SHP77 (cell line): Measurements from ENCODE around the gene TYSND1.
A peak's percentile ranks its signal among the peaks of the same experiment; 100 is the strongest.
"Not testable (repeated sequence)": the region's sequence is repeated elsewhere in the genome, so short reads cannot be mapped to it uniquely, and the experiment has no call there.

Experiments used
- DNase-seq, 2 experiments: peaks; one replicate each; lab custom pipeline; 2025; lab: John Stamatoyannopoulos, UW

Gene TYSND1

DNA sequence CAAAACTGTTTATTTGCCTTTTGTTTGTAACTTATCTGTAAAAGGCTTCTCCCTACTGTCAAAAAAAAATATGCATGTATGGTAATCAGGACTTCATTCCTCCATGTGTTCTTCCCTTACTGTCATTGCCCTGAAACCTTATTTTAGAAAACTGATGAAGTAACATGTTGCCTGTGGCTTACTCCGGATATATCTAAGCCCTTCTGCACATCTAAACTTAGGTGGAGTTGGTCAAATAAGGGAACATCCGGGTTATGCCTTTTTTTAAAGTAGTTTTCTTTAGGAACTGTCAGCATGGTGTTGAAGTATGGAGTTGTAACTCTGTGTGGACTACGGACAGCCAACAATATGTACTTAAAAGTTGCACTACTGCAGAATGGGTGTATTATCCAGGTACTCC, 17.7 kb upstream of the TYSND1 start:
- no peak for DNase-seq

DNA sequence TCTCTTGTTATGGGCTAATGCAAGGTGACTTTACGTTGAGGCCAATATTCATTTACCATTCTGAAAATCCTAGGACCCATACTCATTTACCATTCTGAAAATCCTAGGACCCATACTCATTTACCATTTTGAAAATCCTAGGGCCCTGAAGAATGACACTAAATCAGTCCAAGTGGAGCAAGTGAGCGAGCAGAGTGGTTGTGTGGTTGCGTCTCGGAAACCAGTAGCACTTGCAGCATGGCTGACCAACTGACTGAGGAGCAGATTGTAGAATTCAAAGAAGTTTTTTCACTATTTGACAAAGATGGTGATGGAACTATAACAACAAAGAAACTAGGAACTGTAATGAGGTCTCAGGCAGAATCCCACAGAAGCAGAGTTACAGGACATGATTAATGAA, 16.9 kb upstream of the TYSND1 start:
- no peak for DNase-seq

DNA sequence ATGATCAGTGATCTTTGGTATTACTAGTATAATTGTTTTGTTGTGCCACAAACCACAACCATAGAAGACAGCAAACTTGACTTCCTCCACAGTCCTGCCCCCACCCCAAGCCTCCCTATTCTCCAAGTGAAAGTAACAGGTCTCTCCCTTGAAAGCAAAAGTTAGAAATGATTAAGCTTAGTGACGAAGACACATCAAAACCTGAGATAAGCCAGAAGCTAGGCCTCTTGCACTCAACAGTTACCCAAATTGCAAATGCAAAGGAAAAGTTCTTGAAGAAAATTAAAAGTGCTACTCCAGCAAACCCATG, 16.3 kb upstream of the TYSND1 start:
- DNase-seq = no peak

DNA sequence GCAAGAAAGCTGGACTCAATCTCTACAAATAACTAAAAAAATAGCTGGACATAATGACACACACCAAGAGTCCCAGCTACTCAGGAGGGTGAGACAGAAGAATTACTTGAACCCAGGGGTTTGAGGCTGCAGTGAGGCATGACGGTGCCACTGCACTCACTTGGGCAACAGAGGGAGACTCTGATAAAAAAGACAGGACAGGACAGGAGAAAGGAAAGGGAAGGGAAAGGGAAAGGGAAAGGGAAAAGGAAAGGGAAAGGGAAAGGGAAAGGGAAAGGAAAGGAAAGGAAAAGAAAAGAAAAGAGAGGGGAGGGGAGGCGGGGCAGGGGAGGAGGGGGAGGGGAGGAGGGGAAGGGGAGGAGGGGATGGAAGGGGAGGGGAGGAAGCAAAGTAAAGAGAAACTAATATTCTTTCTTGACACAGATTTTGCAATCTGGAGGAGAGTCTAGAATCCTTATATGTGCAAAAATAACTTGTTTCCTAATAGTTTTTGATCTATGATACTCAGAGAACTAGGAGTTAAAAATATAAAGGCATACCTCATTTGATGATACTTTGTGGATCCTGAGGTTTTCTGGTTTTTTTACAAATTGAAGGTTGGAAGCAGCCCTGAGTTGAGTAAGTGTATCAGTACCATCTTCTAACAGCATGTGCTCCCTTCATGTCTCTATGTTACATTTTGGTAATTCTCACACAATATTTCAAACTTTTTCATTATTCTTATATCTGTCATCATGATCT, 15.8 kb upstream of the TYSND1 start:
- DNase-seq = no peak

DNA sequence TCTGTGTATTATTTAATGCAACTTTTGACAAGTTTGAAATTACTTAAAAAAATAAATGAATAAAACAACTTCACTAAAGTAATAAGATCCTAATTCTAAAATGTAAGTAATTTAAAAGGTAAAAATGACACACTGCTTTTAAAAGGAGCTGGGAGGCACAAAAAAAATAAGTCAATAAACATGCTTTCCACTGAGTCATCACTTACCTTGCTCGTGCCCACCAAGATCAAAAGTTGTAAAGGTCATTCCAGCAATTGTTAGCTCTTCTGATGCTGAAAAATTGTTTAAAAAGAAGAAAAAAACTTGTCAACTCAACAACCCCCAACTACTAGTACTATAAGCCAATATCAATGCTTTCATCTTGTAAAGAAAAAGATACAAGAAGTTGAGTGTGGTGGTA, 14.3 kb upstream of the TYSND1 start:
- DNase-seq = no peak

DNA sequence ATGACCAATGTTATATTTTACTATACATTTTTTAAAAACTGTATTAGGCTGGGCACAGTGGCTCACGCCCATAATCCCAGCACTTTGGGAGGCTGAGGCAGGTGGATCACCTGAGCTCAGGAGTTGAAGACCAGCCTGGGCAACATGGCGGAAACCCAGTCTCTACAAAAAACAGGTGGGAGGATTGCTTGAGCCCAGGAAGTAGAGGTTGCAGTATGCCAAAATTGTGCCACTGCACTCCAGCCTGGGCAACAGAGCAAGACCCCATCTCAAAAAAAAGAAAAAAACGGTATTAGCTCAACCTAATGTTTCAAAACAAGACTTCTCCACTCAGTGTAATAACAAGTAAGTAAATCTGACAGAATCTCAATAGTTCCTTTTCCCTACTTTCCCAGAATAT, 12.9 kb upstream of the TYSND1 start:
- not testable (repeated sequence) for DNase-seq

DNA sequence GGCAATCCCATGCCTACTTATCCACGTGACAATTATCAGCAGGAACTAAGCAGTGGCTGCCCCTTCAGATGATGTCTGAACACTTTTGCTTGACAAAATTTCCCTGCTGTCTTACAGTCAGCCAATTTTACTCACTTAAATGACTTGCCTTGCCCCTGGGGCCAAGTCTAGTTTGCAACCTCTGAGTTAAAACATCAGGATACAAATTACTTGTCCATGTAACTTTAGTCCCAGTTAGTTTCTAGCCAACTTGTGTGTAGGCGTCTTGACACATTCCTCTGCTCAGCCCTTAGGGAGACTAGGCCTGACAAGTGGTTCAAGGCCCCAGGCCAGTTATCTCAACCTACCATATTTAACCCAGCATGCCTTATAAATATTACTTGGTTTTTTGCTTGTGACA, 11.6 kb upstream of the TYSND1 start:
- no peak for DNase-seq

DNA sequence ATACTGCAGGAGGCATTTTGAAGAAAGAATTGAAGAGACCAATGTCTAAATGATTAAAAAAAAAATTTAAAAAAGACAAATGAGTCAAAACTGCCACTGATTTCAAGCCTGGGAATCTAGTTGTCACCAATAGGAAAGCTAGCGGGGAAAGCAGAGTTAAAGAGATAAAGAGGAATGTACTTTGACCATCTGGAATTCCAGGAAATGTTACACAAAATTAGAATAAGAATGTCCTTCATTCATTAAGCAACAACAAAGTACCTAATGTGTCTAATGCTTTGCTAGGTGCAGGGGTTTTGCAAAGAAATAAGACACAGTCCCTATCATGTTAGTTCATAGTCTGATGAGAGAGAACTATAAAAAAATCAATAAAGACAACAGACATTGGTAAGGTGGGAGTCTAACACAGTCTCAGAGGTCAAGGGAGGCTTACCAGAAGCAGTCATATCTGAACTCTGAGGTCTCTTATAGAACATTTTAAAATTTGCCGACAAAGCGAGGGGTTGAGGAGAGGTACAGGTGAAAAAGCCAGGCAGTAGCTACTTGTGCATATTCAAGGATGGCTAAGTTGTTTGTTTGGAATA, 8.8 kb upstream of the TYSND1 start:
- DNase-seq = no peak

DNA sequence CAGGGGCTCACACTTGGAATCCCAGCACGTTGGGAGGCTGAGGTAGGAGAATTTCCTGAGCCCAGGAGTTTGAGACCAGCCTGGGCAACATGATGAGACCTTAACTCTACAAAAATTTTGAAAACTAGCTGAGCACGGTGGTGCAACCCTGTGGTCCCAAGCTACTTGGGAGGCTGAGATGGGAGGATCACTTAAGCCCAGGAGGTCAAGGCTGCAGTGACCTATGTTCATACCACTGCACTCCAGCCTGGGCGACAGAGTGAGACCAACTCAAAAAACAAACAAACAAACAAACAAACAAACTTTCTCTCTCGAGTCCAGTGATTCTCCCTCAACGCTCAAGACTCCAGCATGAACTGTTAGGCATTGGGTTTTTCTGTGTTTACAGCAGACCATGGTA, 2.0 kb upstream of the TYSND1 start:
- no peak for DNase-seq

DNA sequence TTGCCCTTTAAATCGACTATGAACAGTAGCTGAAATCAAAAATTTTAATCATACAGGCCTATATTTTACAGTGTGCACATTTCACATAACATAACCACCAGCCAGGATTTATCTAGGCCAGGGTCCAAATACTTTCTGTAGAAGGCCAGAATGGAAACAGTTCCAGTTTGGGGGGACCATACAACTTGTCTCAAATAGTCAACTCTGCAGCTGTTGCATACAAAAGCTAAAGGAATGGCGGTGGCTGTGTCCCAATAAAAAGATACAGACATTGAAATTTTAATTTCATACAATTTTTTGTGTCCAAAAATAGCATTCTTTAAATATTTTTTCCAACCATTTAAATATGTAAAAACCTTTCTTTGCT, 742 bp upstream of the TYSND1 start:
- DNase-seq = no peak

DNA sequence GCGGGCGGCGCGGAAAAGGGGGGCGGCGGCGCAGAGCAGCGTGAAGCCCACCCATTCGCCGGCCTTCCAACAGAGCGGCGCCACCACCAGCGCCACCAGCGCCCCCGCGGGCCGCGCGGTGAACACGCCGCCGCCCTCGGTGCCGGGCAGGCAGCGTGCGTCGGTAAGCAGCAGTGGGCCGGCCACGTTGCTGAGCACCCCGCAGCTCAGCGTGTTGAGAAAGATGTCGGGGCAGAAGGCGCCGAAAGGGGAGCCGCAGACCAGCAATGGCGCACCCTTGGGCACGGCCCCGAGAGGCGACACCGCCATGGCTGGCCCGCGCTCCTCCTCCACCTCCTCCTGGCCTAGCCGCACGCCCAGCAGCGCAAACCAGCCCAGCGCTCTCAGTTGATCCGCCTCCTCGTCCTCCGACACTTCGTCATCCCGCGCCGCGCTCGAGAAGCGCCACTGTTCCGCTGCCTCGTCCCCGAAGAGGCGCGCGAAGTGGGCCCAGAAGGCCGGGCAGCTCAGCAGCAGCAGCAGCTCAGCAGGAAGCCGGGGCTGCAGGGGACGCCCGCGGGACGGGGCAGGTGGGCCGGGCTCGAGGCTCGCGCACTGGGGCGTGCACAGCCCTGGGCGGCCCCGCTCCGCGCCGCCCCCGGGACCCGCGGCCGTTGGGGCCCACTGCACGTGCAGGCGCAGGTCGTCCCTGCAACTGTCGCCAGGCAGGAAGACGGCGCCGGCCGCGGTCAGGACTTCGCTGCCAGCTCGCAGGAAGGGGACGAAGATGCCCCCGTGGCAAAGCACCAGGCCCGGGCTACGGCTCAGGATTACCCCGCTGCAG, 623 bp downstream of the TYSND1 start:
- DNase-seq = peak in 1 of 2 experiments; percentile 20

DNA sequence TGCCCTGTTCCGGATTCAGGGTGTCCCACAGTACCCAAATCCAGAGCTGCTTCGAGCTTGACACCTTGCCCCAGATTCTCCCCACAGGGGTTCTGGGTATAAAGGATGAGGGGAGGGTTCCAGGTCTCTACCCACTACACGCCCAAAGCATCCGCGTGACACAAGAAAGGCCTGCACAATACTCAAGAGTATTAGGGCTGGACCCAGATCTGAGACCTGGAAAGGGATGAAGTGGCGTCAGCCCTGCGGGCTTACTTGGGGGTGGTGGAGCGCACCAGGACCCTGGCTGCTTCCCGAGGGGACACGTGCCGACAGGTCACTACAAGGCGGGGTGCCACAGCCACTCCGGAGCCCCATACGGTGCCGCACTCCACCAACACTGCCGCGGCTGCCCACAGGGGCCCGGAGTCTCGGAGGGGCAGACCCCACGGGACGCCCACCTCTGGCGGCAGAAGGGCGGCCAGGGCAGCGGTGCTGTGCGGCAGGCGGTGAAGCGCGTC, 1.3 kb downstream of the TYSND1 start:
- DNase-seq = no peak

DNA sequence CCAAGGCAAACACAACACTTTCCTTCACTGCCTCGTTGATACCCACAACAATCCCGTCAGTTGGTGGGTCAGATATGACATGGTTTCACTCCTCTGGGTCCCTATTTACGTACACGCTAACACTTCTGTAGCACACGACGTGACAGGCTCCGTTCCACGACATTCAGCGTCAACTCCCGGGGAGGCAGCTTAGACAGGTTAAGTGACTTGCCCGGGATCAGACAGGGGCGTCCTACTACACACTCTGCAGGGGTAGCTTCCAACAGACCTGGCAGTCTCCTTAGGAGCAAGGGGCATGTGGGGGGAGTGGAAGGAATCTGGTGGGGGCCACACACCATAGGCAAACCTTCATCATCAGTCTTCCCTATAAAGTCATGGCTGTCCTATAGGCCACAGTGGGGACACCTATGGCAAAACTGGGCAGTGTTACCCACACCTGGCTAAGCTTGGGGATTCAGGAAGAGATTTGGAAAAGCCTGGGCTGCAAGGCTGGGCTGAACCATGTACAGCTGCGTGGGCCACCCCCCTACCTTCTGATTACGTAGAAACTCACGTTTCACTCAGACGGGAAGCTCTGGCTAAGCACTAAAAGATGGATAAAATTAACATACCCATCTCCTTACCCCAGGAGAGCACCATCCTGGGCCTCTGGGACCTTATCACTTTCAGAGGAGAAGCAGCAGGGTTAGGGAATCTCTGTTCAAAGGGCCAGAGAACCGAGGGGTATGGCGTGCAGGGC, 2.0 kb downstream of the TYSND1 start:
- DNase-seq = no peak

DNA sequence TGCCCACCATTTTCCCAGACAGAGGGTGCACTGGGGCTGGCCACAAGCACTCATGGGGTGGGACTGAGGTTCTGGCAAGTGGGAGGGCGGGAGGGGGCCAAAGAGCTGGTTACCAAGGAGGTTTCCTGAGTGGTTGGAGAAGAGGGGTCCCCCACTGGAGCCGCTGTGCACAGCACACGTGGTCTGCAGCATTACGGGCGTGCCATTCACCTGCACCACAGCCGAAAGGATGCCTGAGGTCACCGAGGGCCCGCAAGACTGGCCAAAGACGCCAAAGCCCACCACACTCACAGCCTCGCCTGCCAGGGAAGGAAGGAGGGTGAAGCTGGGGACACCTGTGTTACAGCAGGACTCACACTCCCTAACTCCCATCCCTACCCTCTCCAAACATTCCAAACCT, 3.9 kb downstream of the TYSND1 start:
- DNase-seq = no peak

DNA sequence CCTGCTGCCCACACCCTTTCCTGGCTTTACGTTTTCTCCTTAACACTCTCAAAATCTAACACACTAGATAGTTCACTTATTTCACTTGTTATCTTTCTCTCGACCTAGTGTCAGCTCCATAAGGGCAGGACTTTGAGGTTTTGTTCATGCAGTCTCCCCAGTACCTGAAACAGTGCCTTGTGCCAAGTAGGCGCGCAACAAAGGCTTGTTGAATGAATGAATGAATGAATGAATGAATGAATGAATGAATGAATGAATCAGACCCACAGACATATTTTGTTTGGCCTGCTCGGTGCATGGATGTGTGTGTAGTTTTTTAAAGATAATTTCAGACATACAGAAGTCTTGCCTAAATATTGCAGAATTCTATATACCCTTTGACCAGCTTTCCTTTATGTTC, 6.2 kb downstream of the TYSND1 start:
- no peak for DNase-seq

DNA sequence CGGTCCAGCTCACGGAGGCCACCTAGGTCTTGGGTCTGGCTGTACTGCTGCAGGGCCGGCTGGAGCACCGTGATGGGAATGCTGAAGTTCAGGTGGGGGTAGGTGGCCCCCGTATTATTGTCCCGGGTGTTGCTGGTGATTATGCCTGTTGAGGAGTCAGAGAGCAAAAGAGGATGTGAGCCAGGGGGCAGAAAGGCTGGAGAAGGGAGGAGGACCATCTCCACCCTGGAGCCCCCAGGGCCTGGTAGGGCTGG, 6.6 kb downstream of the TYSND1 start:
- DNase-seq = no peak

DNA sequence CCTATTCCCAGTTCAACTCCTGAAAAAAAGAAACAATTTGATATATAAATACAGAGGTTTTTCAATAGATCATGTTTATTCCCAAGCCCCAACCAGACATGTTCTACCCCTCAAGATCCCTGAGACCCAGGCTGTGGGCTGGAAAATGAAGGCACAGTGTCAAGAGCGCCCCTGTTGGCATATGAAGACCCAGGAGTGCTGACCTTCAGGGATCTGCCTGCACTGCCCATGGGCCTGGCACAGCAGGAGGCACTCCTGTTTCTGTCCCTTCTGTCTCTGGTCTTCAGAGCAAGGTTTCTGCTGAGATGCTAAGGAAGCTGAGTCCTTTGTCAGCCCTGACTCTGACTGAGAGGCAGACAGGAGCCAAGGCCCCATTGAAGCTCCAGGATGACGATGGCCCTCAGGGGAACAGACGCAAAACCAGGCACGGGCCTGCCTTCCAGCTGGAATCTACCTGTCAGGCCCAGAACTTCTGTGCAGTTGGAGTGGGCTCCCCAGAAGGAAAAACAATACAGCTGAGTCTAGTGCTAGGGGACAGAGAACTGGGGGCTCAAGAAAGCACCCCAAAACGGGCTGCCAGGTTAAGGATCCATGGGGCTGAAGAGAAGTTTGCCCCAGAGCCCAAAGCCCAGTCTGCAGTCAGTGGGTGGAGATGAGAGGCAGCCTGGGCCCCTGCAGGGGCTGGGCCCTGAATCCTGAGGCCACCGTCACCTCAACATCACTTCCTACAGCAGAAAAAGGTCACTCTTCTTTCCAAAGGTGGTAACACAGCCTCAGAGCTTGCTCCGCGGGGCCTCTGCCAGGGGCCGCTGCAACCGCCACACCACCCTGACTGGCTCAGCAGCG, 7.1 kb downstream of the TYSND1 start:
- no peak for DNase-seq

DNA sequence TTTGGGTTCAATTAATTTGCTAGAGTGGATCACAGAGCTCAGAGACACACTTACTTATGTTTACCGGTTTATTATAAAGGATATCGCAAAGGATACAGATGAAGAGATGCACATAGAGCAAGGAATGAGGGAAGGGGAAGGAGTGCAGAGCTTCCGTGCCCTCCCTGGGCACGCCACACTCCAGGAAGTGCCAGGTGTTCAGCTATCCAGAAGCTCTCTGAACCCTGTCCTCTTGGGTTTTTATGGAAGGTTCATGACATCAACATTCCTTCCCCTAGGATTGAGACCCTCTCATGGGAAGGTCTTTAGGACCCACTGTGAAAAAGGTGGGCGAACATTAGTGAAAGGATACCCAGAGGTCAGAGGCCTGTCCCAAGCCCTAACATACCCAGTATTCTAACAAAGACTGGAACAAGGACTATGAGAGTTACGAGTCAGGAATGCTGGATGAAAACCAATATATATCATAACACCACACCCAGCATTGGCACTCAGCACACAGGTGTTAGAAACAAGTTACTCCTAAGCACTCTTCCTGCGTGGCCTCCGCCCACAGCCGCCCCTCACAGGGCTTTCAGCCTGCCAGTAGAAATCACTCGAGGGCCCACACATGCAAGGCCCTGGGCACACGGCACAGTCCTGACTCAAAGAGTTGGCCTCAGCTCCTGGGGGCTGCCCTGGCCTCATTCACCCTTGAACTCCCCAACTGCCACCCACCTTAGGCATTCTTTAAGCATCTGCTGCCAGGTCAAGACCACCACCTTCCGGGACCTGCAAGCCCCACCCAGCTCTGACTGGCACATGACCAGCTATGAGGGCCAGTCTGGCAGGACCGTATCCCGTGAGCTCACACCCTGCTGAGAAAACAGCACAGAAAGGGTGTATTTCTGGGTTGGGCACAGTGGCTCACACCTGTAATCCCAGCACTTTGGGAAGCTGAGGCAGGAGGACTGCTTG, 8.3 kb downstream of the TYSND1 start:
- DNase-seq = no peak

DNA sequence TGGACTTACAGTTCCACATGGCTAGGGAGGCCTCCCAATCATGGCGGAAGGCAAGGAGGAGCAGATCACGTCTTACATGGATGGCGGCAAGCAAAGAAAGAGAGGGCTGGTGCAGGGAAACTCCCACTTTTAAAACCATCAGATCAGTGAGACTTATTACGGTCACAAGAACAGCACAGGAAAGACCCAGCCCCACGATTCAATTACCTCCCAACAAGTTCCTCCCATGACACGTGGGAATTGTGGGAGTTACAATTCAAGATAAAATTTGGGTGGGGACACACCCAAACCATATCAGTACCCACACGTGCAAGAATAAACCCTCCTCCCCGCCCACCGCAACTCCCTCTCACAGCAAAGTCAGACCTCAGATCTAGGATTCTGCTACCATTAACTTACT, 9.4 kb downstream of the TYSND1 start:
- no peak for DNase-seq

DNA sequence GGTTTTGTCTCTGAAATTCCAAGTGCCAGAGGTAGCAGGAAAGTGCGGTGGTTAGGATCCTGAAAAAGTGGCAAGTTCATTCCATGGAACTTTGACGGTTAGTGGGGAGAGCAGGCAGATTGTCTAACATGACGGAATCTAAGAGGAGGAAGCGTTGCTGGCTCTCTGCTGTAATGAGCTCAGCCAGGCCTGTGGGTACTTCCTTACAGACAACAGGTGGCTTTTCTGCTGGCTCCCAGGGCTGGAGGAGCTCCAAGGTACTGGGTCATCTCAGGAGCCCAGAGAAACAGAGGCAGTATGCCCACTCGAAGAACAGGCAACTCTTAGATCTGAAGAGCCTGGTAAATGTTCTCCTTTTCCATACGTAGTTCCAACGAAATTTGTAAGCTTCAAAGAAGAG, 10.8 kb downstream of the TYSND1 start:
- DNase-seq = no peak

DNA sequence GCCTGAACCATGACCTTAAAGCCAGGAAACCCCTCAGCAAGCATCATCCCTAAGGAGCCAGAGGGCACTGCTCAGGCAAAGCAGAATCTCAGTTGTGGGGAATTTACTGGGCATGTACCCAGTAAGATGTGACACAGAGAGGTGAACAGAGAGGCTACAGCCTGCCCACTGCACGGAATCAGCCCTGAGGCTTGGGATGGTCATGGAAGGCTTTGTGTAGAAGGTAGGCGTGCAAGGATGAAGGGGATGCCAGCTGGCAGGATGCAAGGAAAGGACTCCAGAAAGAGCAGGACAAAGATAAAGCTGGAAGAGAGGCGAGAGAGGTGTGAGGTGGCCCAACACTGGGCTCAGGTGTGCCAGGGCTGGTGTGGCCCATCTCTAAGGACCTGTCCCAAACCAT, 11.5 kb downstream of the TYSND1 start:
- no peak for DNase-seq
